ENCODE measurements around the gene C11orf21.

Gene C11orf21

DNA sequence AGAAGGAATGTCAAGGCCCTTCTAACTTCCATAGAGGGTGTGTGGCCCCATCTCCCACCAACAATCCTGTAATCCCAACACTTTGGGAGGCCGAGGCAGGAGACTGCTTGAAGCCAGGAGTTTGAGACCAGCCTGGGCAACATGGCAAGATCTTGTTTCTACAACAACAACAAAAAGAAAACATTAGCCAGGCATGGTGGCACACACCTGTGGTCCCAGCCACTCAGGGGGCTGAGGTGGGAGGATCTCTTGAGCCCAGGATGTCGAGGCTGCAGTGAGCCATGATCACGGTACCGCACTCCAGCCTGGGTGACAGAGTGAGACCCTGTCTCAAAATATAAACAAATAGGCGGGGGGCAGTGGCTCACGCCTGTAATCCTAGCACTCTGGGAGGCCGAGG is 17.0 kb upstream of the C11orf21 start:
- H3K9ac ChIP-seq (ENCODE audit: low read length) = no peak overlapping the region
- H3K9me3 ChIP-seq (ENCODE audit: insufficient read depth, low read length) = no peaks in the 10 kb centered on the region
- no peaks in the 10 kb centered on the region for H3F3A ChIP-seq (ENCODE audit: insufficient read depth)
- H3K36me3 ChIP-seq (ENCODE audit: low read length) = no peaks in the 10 kb centered on the region
- H2AFZ ChIP-seq (ENCODE audit: low read depth, low read length, severe bottlenecking) = no peak overlapping the region
- no peaks in the 10 kb centered on the region for H3K79me2 ChIP-seq (ENCODE audit: insufficient read depth, low read length)
- H3K4me3 ChIP-seq (ENCODE audit: insufficient read depth, low read length, poor library complexity, severe bottlenecking) = no peak overlapping the region
- no peak for TF ChIP-seq EZH2phosphoT487 (conservative IDR thresholded peaks at IDR 0.05; ENCODE audit: low read length)
- TF ChIP-seq, protein P1, sequence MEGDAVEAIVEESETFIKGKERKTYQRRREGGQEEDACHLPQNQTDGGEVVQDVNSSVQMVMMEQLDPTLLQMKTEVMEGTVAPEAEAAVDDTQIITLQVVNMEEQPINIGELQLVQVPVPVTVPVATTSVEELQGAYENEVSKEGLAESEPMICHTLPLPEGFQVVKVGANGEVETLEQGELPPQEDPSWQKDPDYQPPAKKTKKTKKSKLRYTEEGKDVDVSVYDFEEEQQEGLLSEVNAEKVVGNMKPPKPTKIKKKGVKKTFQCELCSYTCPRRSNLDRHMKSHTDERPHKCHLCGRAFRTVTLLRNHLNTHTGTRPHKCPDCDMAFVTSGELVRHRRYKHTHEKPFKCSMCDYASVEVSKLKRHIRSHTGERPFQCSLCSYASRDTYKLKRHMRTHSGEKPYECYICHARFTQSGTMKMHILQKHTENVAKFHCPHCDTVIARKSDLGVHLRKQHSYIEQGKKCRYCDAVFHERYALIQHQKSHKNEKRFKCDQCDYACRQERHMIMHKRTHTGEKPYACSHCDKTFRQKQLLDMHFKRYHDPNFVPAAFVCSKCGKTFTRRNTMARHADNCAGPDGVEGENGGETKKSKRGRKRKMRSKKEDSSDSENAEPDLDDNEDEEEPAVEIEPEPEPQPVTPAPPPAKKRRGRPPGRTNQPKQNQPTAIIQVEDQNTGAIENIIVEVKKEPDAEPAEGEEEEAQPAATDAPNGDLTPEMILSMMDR (IDR thresholded peaks at IDR 0.05; ENCODE audit: insufficient read depth, low read length, poor library complexity, severe bottlenecking) = no peak
- no peak overlapping the region for H3K27ac ChIP-seq (ENCODE audit: low read depth, low read length)
- no peak overlapping the region for H3K4me2 ChIP-seq (ENCODE audit: low read depth, low read length, poor library complexity, severe bottlenecking)
- no peaks in the 10 kb centered on the region for H4K20me1 ChIP-seq (ENCODE audit: low read depth, low read length)
- no peaks in the 10 kb centered on the region for H3K27me3 ChIP-seq (ENCODE audit: low read length)
- no peaks in the 10 kb centered on the region for H3K9me2 ChIP-seq (replicated peaks; ENCODE audit: insufficient read depth, low read length)

DNA sequence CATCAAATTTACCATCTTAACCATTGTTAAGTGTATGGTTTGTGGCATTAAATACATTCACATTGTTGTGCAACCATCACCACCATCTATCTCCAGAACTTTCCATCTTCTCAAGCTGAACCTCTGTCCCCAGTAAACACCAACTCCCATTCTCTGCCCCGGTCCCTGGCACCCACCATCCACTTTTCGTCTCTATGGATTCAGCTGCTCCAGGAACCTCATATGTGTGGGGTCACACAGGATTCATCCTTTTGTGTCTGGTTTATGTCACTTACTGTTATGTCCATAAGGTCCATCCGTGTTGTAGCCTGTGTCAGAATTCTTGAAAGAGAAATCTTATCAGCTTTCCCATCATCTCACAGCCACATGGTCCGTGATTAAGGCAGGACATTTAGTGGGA is 16.4 kb upstream of the C11orf21 start:
- no peak overlapping the region for H2AFZ ChIP-seq (ENCODE audit: low read depth, low read length, severe bottlenecking)
- H3K9me2 ChIP-seq (replicated peaks; ENCODE audit: insufficient read depth, low read length) = no peaks in the 10 kb centered on the region
- H3K4me3 ChIP-seq (ENCODE audit: insufficient read depth, low read length, poor library complexity, severe bottlenecking) = no peak overlapping the region
- no peak overlapping the region for H3K4me2 ChIP-seq (ENCODE audit: low read depth, low read length, poor library complexity, severe bottlenecking)
- H3K36me3 ChIP-seq (ENCODE audit: low read length) = no peaks in the 10 kb centered on the region
- no peaks in the 10 kb centered on the region for H3K27me3 ChIP-seq (ENCODE audit: low read length)
- H3F3A ChIP-seq (ENCODE audit: insufficient read depth) = no peaks in the 10 kb centered on the region
- no peaks in the 10 kb centered on the region for H3K9me3 ChIP-seq (ENCODE audit: insufficient read depth, low read length)
- H3K27ac ChIP-seq (ENCODE audit: low read depth, low read length) = no peak overlapping the region
- H3K9ac ChIP-seq (ENCODE audit: low read length) = no peak overlapping the region
- H4K20me1 ChIP-seq (ENCODE audit: low read depth, low read length) = no peaks in the 10 kb centered on the region
- TF ChIP-seq, protein P1 (IDR thresholded peaks at IDR 0.05; ENCODE audit: insufficient read depth, low read length, poor library complexity, severe bottlenecking) = no peak
- no peak for TF ChIP-seq EZH2phosphoT487 (conservative IDR thresholded peaks at IDR 0.05; ENCODE audit: low read length)
- H3K79me2 ChIP-seq (ENCODE audit: insufficient read depth, low read length) = no peaks in the 10 kb centered on the region

DNA sequence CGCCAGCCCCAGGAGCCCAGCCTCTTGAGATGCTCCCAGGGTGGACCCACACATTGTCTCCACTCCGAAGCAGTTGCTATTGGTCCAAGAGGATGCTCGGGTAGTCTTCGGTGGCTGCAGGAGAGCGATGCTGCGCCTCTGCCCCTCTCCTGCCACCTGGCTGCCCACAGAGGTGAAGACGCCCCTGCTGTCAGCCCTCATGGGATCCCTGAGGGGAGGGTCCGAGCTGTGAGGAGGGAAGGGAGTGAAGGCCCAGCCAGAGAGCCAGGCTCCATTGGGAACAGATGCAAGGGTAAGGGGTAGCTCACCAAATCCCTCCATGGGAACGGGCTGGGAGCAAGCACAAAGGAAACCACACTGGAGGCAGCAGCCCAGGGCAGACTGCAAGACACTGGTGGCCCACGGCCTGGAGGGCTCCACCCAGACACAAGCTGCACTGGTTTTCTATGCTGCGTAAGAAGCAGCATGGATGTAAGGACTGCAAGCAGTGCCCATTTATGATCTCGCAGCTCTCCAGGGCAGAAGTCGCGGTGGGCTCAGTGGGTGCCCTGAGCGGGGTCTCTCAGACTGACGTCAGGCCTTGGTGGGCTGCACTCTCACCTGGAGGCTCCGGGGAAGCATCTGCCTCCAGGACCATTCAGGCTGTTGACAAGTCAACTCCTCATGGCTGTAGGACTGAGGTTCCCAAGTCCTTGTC is 15.8 kb upstream of the C11orf21 start:
- H3K9me3 ChIP-seq (ENCODE audit: insufficient read depth, low read length) = no peaks in the 10 kb centered on the region
- H3F3A ChIP-seq (ENCODE audit: insufficient read depth) = no peaks in the 10 kb centered on the region
- no peaks in the 10 kb centered on the region for H4K20me1 ChIP-seq (ENCODE audit: low read depth, low read length)
- TF ChIP-seq EZH2phosphoT487 (conservative IDR thresholded peaks at IDR 0.05; ENCODE audit: low read length) = no peak
- TF ChIP-seq, protein P1 (IDR thresholded peaks at IDR 0.05; ENCODE audit: insufficient read depth, low read length, poor library complexity, severe bottlenecking) = no peak
- H3K36me3 ChIP-seq (ENCODE audit: low read length) = no peaks in the 10 kb centered on the region
- H3K9me2 ChIP-seq (replicated peaks; ENCODE audit: insufficient read depth, low read length) = no peaks in the 10 kb centered on the region
- H3K79me2 ChIP-seq (ENCODE audit: insufficient read depth, low read length) = no peaks in the 10 kb centered on the region
- no peaks in the 10 kb centered on the region for H3K27me3 ChIP-seq (ENCODE audit: low read length)
- no peak overlapping the region for H3K4me3 ChIP-seq (ENCODE audit: insufficient read depth, low read length, poor library complexity, severe bottlenecking)
- no peak overlapping the region for H3K9ac ChIP-seq (ENCODE audit: low read length)
- no peak overlapping the region for H3K4me2 ChIP-seq (ENCODE audit: low read depth, low read length, poor library complexity, severe bottlenecking)
- no peak overlapping the region for H2AFZ ChIP-seq (ENCODE audit: low read depth, low read length, severe bottlenecking)
- H3K27ac ChIP-seq (ENCODE audit: low read depth, low read length) = no peak overlapping the region
